ENCODE data around the gene A4GNT. TPM values are rescaled to one million over a fixed set of nuclear protein-coding genes. Genes with fewer than 3 reads are reported as not detected.

Gene A4GNT
- total and polyA plus RNA-seq, 2 of the 8 experiments (the other 6 are each of a cell fraction or from before 2014, with no cell fraction given): not detected

DNA sequence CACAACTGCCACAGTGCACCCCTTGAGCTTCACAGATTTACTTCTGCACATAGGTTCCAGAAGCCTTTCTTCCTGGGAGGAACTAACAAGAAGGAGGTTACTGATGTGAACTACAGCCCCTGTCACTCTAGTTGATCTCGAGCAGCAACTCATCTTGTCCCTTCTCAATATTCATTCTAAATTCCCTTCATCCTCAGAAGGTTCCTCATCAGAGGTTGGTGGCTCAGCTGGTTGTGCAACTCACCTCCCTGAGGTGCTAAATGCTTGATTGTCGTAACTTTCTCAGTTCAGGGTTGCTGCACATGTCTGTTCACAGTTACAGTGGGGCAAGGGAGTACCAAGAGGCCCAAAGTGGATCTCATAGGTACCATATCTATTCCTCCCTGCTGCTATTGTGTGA lies 5.7 kb upstream of the A4GNT start:
- Histone ChIP-seq H3K27ac (ENCODE audit: low read depth, low read length) (no peak overlapping the region), H2BK20ac (ENCODE audit: low read length) (no peak overlapping the region), H3K79me2 (ENCODE audit: control insufficient read depth in 1 of 2, insufficient read depth in 2 of 2, low read length in 2 of 2) (no peaks in the 10 kb centered on the region), H4K91ac (replicated peaks; ENCODE audit: insufficient read length, low read length) (no peak overlapping the region), H3K4me1 (replicated peaks in 1 of 4; ENCODE audit: control insufficient read depth in 3 of 4, insufficient read depth in 4 of 4, low read length in 3 of 4) (no peaks in the 10 kb centered on the region), H3K14ac (ENCODE audit: insufficient read length) (no peak overlapping the region), H3K4ac (replicated peaks; ENCODE audit: insufficient read length, low read depth, low read length) (no peak overlapping the region), H2AFZ (ENCODE audit: low read length) (no peak overlapping the region), H4K5ac (ENCODE audit: insufficient read length, low read depth, low read length) (no peak overlapping the region), H2BK120ac (replicated peaks; ENCODE audit: low read depth, low read length) (no peak overlapping the region), H3K27me3 (replicated peaks in 1 of 4; ENCODE audit: control insufficient read depth in 3 of 4, extremely low read depth in 1 of 4, insufficient read depth in 3 of 4, low read length in 3 of 4) (no peaks in the 10 kb centered on the region), H3K23ac (ENCODE audit: insufficient read length) (no peak overlapping the region), H2BK12ac (ENCODE audit: low read depth, low read length) (no peak overlapping the region), H4K20me1 (replicated peaks in 1 of 2; ENCODE audit: control insufficient read depth in 1 of 2, insufficient read depth in 2 of 2, low read length in 2 of 2) (no peaks in the 10 kb centered on the region), H3K36me3 (ENCODE audit: control insufficient read depth in 2 of 4, insufficient read depth in 4 of 4, low read length in 3 of 4) (no peaks in the 10 kb centered on the region), H3K56ac (replicated peaks; ENCODE audit: insufficient read length, low read depth, low read length) (no peak overlapping the region), H3K23me2 (ENCODE audit: low read depth, low read length) (no peaks in the 10 kb centered on the region), H2BK15ac (ENCODE audit: low read length) (no peak overlapping the region), H2AK5ac (ENCODE audit: low read depth, low read length) (no peak overlapping the region), H3K4me2 (ENCODE audit: insufficient read depth in 1 of 2, low read depth in 2 of 2, low read length in 2 of 2) (no peak overlapping the region), H3K9ac (replicated peaks in 1 of 4; ENCODE audit: extremely low read depth in 1 of 4, low read depth in 3 of 4, low read length in 3 of 4) (no peak overlapping the region; a peak in 1 of 7 replicates), H2BK5ac (ENCODE audit: low read depth, low read length) (no peak overlapping the region), H3K4me3 (ENCODE audit: extremely low read depth in 1 of 4, insufficient read depth in 2 of 4, low read depth in 3 of 4, low read length in 4 of 4) (no peak overlapping the region), H4K8ac (ENCODE audit: extremely low read depth, insufficient read depth, low read length) (no peak overlapping the region), H3K18ac (ENCODE audit: extremely low read depth, low read length) (no peak overlapping the region), H3K9me3 (ENCODE audit: insufficient read depth in 2 of 2, low read depth in 1 of 2, low read length in 1 of 2) (no peaks in the 10 kb centered on the region), H3K79me1 (ENCODE audit: low read depth, low read length) (no peaks in the 10 kb centered on the region)
- FAIRE-seq: no peak
- ChIA-PET POLR2A (ENCODE audit: partially characterized antibody) (interaction anchor here (0.6 kb wide), 1 partner anchor 35 kb away, joined by 3 read pairs; no protein-coding TSS in a partner anchor), CTCF (ENCODE audit: partially characterized antibody) (interaction anchor here (0.6 kb wide), 1 partner anchor 1801 kb away, joined by 5 read pairs; no protein-coding TSS in a partner anchor)
- WGBS, 2 experiments (ENCODE audit: extremely low coverage in 1 of 2, insufficient coverage in 1 of 2, insufficient read length in 1 of 2, insufficient replicate concordance in 2 of 2, low coverage in 1 of 2, low lambda C conversion rate in 2 of 2, missing lambda C conversion rate in 1 of 2): 77% methylated on average over 2 of the region's 2 CpGs; no CpG with 5 or more reads in 1 of the 2 experiments
- no peak for DNase-seq (ENCODE audit: low read depth in 1 of 2, low spot score in 2 of 2)

Data from H1 (cell line).